NT2/D1 (cell line): ENCODE results near the gene CDH12.

ENCODE experiments used
- YY1 ChIP-seq: IDR thresholded peaks from 2 replicates; pipeline ENCODE4 v1.6.1; 2011; ENCODE audit not compliant: insufficient read length, insufficient read depth
- ZNF274 ChIP-seq: IDR thresholded peaks from 2 replicates; pipeline ENCODE4 v1.6.1; 2011; ENCODE audit warnings: mild to moderate bottlenecking, low read depth, low read length

- TF ChIP-seq YY1 (no peak), ZNF274 (no peak)
Measured at GRCh38 chr5:22699319-22699718, 153.8 kb downstream of the CDH12 start.
